Omental fat pad (tissue), 4 donors: ENCODE measurements around the gene GPRASP1. TPM values are rescaled to one million over a fixed set of nuclear protein-coding genes. Genes with fewer than 3 reads are reported as not detected.
"Not testable (repeated sequence)": the region's sequence is repeated elsewhere in the genome, so short reads cannot be mapped to it uniquely, and the experiment has no call there.

Experiments
- ATAC-seq: fragments of 150-250 bp; one replicate; pipeline ENCODE4 v1.9.1; 2016; ENCODE audit warnings: mild to moderate bottlenecking, moderate library complexity; ENCODE audit not compliant: low FRiP score
- DNase-seq: peaks from one replicate; pipeline ENCODE4 v3.0.0-alpha.2; 2019; ENCODE audit warnings: low spot score
- CTCF ChIP-seq, 3 donors: fragments of 450-650 bp; IDR thresholded peaks; one replicate each; pipeline ENCODE4 v1.5.1; 2016 to 2017; ENCODE audit warnings: antibody characterized with exemption in 3 of 3, mild to moderate bottlenecking in 3 of 3, moderate library complexity in 2 of 3
- small RNA-seq: library from RNA; depleted of rRNA; stranded (forward); fragments of <200 nt; gene quantifications from one replicate; pipeline ENCODE3, GENCODE V24; 2016
- total RNA-seq, 4 donors: library from RNA; depleted of rRNA; stranded (reverse); fragments of >200 nt; gene quantifications; one replicate each; pipeline ENCODE4 v1.1.0, GENCODE V29; 2016

GPRASP1 gene
- total RNA-seq, 4 donors from 2014 or later: 4.1 to 9.1 (median 6.7) TPM

- DNase-seq: no peak
- no peak for ATAC-seq
- no peak for TF ChIP-seq CTCF (IDR thresholded peaks at IDR 0.05)
These were observed 18.2 kb downstream of the GPRASP1 start for GRCh38 chrX:102669526-102669925.

GRCh38 chrX:102672856-102673255, 21.6 kb downstream of the GPRASP1 start:
- TF ChIP-seq CTCF (IDR thresholded peaks at IDR 0.05): no peak
- DNase-seq (no peak), ATAC-seq (no peak)

GRCh38 chrX:102677479-102677878, 26.2 kb downstream of the GPRASP1 start:
- DNase-seq, ATAC-seq: not testable (repeated sequence)

- no peak for ATAC-seq
- no peak for DNase-seq
- TF ChIP-seq CTCF (IDR thresholded peaks at IDR 0.05): no peak
These were observed 33.7 kb downstream of the GPRASP1 start for GRCh38 chrX:102684772-102685520.

GRCh38 chrX:102694749-102695148, 43.5 kb downstream of the GPRASP1 start:
- ATAC-seq: no peak
- DNase-seq: no peak
- TF ChIP-seq CTCF (IDR thresholded peaks at IDR 0.05): no peak

GRCh38 chrX:102696306-102696705, 45.0 kb downstream of the GPRASP1 start:
- DNase-seq: no peak
- no peak for TF ChIP-seq CTCF (IDR thresholded peaks at IDR 0.05)
- ATAC-seq: no peak

GRCh38 chrX:102697494-102697893, 46.2 kb downstream of the GPRASP1 start:
- no peak for TF ChIP-seq CTCF (IDR thresholded peaks at IDR 0.05)
- ATAC-seq (no peak), DNase-seq (no peak)

Small RNA genes lying within 50 kb of the gene (small RNA-seq; reads per million reads assigned to genes)
- gene RNU6-589P: not detected

Other genes starting within 250 kb of the GPRASP1 start
- gene NXF2B, start 211.5 kb upstream of the GPRASP1 start, total RNA-seq: not detected
- not detected for gene TCP11X2, start 179.7 kb upstream of the GPRASP1 start, total RNA-seq
- not detected for gene TMSB15A, start 134.7 kb upstream of the GPRASP1 start, total RNA-seq
- gene ARMCX5, start 52.0 kb upstream of the GPRASP1 start, total RNA-seq: 10 to 100 TPM in 1 of 4 donors, 1 to 10 TPM in 3; 8.4 to 16.6 (median 9.4) TPM
- 10 to 100 TPM in 2 of 4 donors, 1 to 10 TPM in 2; 3.5 to 14.0 (median 10.6) TPM for gene GPRASP2, start 61.0 kb downstream of the GPRASP1 start, total RNA-seq
- 1 to 10 TPM; 1.3 to 5.7 (median 3.3) TPM for gene GPRASP3, start 69.3 kb downstream of the GPRASP1 start, total RNA-seq